A673 (cell line): ENCODE data around the gene DPF3. TPM values are rescaled to one million over a fixed set of nuclear protein-coding genes. Genes with fewer than 3 reads are reported as not detected.

Source experiments
- BruUV-seq: library from RNA; stranded (reverse); fragments of 400-500 nt; replicated peaks from 2 replicates; lab custom pipeline; 2021; lab: Mats Ljungman, UMichigan
- CTCF ChIA-PET: fragments of 300-600 bp; sonication (Branson Sonifier 250); formaldehyde crosslinking; loops from one replicate; lab custom pipeline; 2022; ENCODE audit warnings: antibody characterized with exemption; lab: Charles Lee
- POLR2A ChIA-PET: fragments of 300-600 bp; sonication (Branson Sonifier 250); formaldehyde crosslinking; loops from one replicate; lab custom pipeline; 2022; ENCODE audit warnings: antibody characterized with exemption; ENCODE audit not compliant: low non-redundant PET; lab: Charles Lee
- DNase-seq: peaks from one replicate; pipeline ENCODE4 v3.0.0-alpha.2; 2015; ENCODE audit warnings: low spot score
- H3K27ac ChIP-seq: fragments of 200-600 bp; sonication (generic); 2 replicates; pipeline ENCODE4 v1.5.1; 2016; ENCODE audit warnings: mixed run types, low read depth, mild to moderate bottlenecking, mixed read lengths, antibody characterized with exemption, low read length; ENCODE audit not compliant: poor library complexity, severe bottlenecking
- H3K27me3 ChIP-seq: fragments of 200-600 bp; sonication (generic); replicated peaks from 2 replicates; pipeline ENCODE4 v1.6.1; 2017; ENCODE audit warnings: mixed run types, low read depth, mild to moderate bottlenecking, mixed read lengths, antibody characterized with exemption, low read length; ENCODE audit not compliant: insufficient read depth, poor library complexity
- H3K36me3 ChIP-seq: fragments of 200-600 bp; sonication (generic); 2 replicates; pipeline ENCODE4 v1.6.1; 2016; ENCODE audit warnings: mixed run types, mild to moderate bottlenecking, mixed read lengths, antibody characterized with exemption, low read length; ENCODE audit not compliant: insufficient read depth, poor library complexity, severe bottlenecking
- H3K4me1 ChIP-seq: fragments of 200-600 bp; sonication (generic); 2 replicates; pipeline ENCODE4 v1.6.1; 2017; ENCODE audit warnings: mixed run types, mild to moderate bottlenecking, mixed read lengths, antibody characterized with exemption, low read length; ENCODE audit not compliant: insufficient read depth, poor library complexity, severe bottlenecking
- H3K4me3 ChIP-seq: fragments of 200-600 bp; sonication (generic); 2 replicates; pipeline ENCODE4 v1.5.1; 2016; ENCODE audit warnings: low read depth, mixed run types, mild to moderate bottlenecking, mixed read lengths, low read length; ENCODE audit not compliant: poor library complexity, severe bottlenecking
- H3K9me3 ChIP-seq: fragments of 200-600 bp; sonication (generic); 2 replicates; pipeline ENCODE4 v1.6.1; 2016; ENCODE audit warnings: mixed run types, low read depth, mild to moderate bottlenecking, mixed read lengths, antibody characterized with exemption, low read length; ENCODE audit not compliant: poor library complexity, severe bottlenecking
- EZH2 ChIP-seq: fragments of 200-600 bp; sonication (generic); IDR thresholded peaks from 2 replicates; pipeline ENCODE4 v1.6.1; 2017; ENCODE audit warnings: borderline replicate concordance, low read depth, mild to moderate bottlenecking, mixed read lengths, antibody characterized with exemption, low read length; ENCODE audit not compliant: poor library complexity, severe bottlenecking
- intact Hi-C: fragments of 100-400 bp; cut with micrococcal nuclease; formaldehyde crosslinking; loops from one replicate; pipeline ENCODE4 v1.10.0; 2022; ENCODE audit not compliant: unreplicated experiment
- total RNA-seq: library from RNA; stranded (reverse); gene quantifications from 2 replicates; pipeline ENCODE4 v1.2.3, GENCODE V29; 2021
- TF ChIP-seq, protein P1 (sequence below): fragments of 300-800, 200-600 bp; sonication (generic); conservative IDR thresholded peaks from 2 replicates; pipeline ENCODE4 v1.5.1; 2017; ENCODE audit warnings: low read depth, mild to moderate bottlenecking, antibody characterized with exemption, low read length, moderate library complexity, mixed read lengths

DPF3 gene
- total RNA-seq, 1 experiment from 2014 or later: 15.7 TPM

- Histone ChIP-seq H3K27ac (no peak overlapping the region), H3K9me3 (no peaks in the 10 kb centered on the region), H3K36me3 (no peaks in the 10 kb centered on the region), H3K4me1 (no peaks in the 10 kb centered on the region), H3K27me3 (no peaks in the 10 kb centered on the region), H3K4me3 (no peak overlapping the region)
- TF ChIP-seq, protein P1, sequence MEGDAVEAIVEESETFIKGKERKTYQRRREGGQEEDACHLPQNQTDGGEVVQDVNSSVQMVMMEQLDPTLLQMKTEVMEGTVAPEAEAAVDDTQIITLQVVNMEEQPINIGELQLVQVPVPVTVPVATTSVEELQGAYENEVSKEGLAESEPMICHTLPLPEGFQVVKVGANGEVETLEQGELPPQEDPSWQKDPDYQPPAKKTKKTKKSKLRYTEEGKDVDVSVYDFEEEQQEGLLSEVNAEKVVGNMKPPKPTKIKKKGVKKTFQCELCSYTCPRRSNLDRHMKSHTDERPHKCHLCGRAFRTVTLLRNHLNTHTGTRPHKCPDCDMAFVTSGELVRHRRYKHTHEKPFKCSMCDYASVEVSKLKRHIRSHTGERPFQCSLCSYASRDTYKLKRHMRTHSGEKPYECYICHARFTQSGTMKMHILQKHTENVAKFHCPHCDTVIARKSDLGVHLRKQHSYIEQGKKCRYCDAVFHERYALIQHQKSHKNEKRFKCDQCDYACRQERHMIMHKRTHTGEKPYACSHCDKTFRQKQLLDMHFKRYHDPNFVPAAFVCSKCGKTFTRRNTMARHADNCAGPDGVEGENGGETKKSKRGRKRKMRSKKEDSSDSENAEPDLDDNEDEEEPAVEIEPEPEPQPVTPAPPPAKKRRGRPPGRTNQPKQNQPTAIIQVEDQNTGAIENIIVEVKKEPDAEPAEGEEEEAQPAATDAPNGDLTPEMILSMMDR: no peak
- no peak for TF ChIP-seq EZH2
- POLR2A ChIA-PET: no interaction called here
- intact Hi-C loops: no loop called here
- DNase-seq: no peak
- no TSS peak for BruUV-seq
- CTCF ChIA-PET: no interaction called here
These were observed 248.2 kb downstream of the DPF3 start for GRCh38 chr14:72645706-72646105.

GRCh38 chr14:72644758-72645489 lies 249.0 kb downstream of the DPF3 start:
- ChIA-PET CTCF (no interaction called here), POLR2A (no interaction called here)
- TF ChIP-seq, protein P1: no peak
- H3K9me3 ChIP-seq: no peaks in the 10 kb centered on the region
- intact Hi-C loops: no loop called here
- no peak overlapping the region for H3K4me3 ChIP-seq
- no peaks in the 10 kb centered on the region for H3K36me3 ChIP-seq
- no peaks in the 10 kb centered on the region for H3K27me3 ChIP-seq
- H3K4me1 ChIP-seq: no peaks in the 10 kb centered on the region
- H3K27ac ChIP-seq: no peak overlapping the region
- DNase-seq: no peak
- BruUV-seq: no TSS peak

GRCh38 chr14:72644038-72644437 lies 249.9 kb downstream of the DPF3 start:
- H3K4me3 ChIP-seq: no peak overlapping the region
- no peak overlapping the region for H3K27ac ChIP-seq
- intact Hi-C loops: no loop called here
- no peaks in the 10 kb centered on the region for H3K4me1 ChIP-seq
- H3K27me3 ChIP-seq: no peaks in the 10 kb centered on the region
- no peak for TF ChIP-seq EZH2
- TF ChIP-seq, protein P1: no peak
- BruUV-seq: no TSS peak
- ChIA-PET POLR2A (no interaction called here), CTCF (no interaction called here)
- DNase-seq: no peak
- no peaks in the 10 kb centered on the region for H3K36me3 ChIP-seq
- no peaks in the 10 kb centered on the region for H3K9me3 ChIP-seq
